IMR-90 (cell line): Measurements from ENCODE around the gene ZBTB44. TPM values are rescaled to one million over a fixed set of nuclear protein-coding genes. Genes with fewer than 3 reads are reported as not detected.

Experiments used
- ATAC-seq: fragments of 200-7000 bp; cut with Tn5 transposase; 2 replicates; pipeline ENCODE4 v1.9.1; 2020; ENCODE audit warnings: low read depth, mild to moderate bottlenecking, moderate library complexity
- BruUV-seq: library from RNA; stranded (reverse); fragments of 400-500 nt; replicated peaks from 2 replicates; lab custom pipeline; 2021; lab: Mats Ljungman, UMichigan
- CTCF ChIA-PET: fragments of 300-600 bp; formaldehyde crosslinking; extraction: SDS; loops from one replicate; lab custom pipeline; 2021; ENCODE audit warnings: antibody characterized with exemption; lab: Yijun Ruan, JAX
- POLR2A ChIA-PET: fragments of 300-600 bp; sonication (Branson Sonifier 250); formaldehyde crosslinking; loops from one replicate; lab custom pipeline; 2022; ENCODE audit warnings: antibody characterized with exemption; ENCODE audit not compliant: unreplicated experiment; lab: Charles Lee
- DNase-seq: peaks from one replicate; pipeline ENCODE4 v3.0.0; 2013
- H2AFZ ChIP-seq: replicated peaks from 2 replicates; pipeline ENCODE3; 2013; ENCODE audit warnings: low read length, mild to moderate bottlenecking; ENCODE audit not compliant: poor library complexity
- H2AK5ac ChIP-seq: 2 replicates; pipeline ENCODE4 v1.6.1; 2013; ENCODE audit warnings: low read depth, low read length, inconsistent platforms
- H2AK9ac ChIP-seq: replicated peaks from 2 replicates; pipeline ENCODE3; 2013; ENCODE audit warnings: mild to moderate bottlenecking, low read depth, low read length, moderate library complexity; ENCODE audit not compliant: poor library complexity
- H2BK120ac ChIP-seq: 2 replicates; pipeline ENCODE4 v1.6.1; 2013; ENCODE audit warnings: low read depth, low read length, inconsistent platforms
- H2BK15ac ChIP-seq: 3 replicates; pipeline ENCODE4 v1.6.1; 2013; ENCODE audit warnings: low read depth, low read length, inconsistent platforms
- H2BK20ac ChIP-seq: 2 replicates; pipeline ENCODE4 v1.6.1; 2013; ENCODE audit warnings: low read depth, mild to moderate bottlenecking, inconsistent platforms, low read length, moderate library complexity
- H2BK5ac ChIP-seq: 2 replicates; pipeline ENCODE4 v1.6.1; 2013; ENCODE audit warnings: mild to moderate bottlenecking, low read depth, low read length, inconsistent platforms; ENCODE audit not compliant: poor library complexity, severe bottlenecking
- H3K14ac ChIP-seq: replicated peaks from 2 replicates; pipeline ENCODE4 v1.6.1; 2013; ENCODE audit warnings: low read depth, low read length, inconsistent platforms
- H3K18ac ChIP-seq: 2 replicates; pipeline ENCODE4 v1.6.1; 2013; ENCODE audit warnings: low read depth, low read length, control low read depth
- H3K23ac ChIP-seq: 2 replicates; pipeline ENCODE4 v1.6.1; 2013; ENCODE audit warnings: low read depth, low read length, inconsistent platforms
- H3K27ac ChIP-seq: 2 replicates; pipeline ENCODE4 v1.5.1; 2013; ENCODE audit warnings: mild to moderate bottlenecking, control low read depth, low read length; ENCODE audit not compliant: insufficient read depth
- H3K27me3 ChIP-seq: 2 replicates; pipeline ENCODE4 v1.6.1; 2013; ENCODE audit warnings: low read length; ENCODE audit not compliant: control insufficient read depth, insufficient read depth
- H3K36me3 ChIP-seq: 2 replicates; pipeline ENCODE4 v1.6.1; 2013; ENCODE audit warnings: low read length, mixed read lengths; ENCODE audit not compliant: control insufficient read depth, insufficient read depth
- H3K4ac ChIP-seq: 2 replicates; pipeline ENCODE4 v1.6.1; 2013; ENCODE audit warnings: low read depth, low read length, inconsistent platforms
- H3K4me1 ChIP-seq: 2 replicates; pipeline ENCODE4 v1.6.1; 2013; ENCODE audit warnings: low read length, mixed read lengths; ENCODE audit not compliant: control insufficient read depth, insufficient read depth
- H3K4me2 ChIP-seq: 2 replicates; pipeline ENCODE4 v1.6.1; 2013; ENCODE audit warnings: low read depth, mild to moderate bottlenecking, control low read depth, low read length, moderate library complexity
- H3K4me3 ChIP-seq: 2 replicates; pipeline ENCODE4 v1.5.1; 2013; ENCODE audit warnings: low read depth, mild to moderate bottlenecking, control low read depth, low read length, moderate library complexity; ENCODE audit not compliant: insufficient read depth
- H3K56ac ChIP-seq: 2 replicates; pipeline ENCODE4 v1.6.1; 2013; ENCODE audit warnings: low read length, inconsistent platforms; ENCODE audit not compliant: insufficient read depth; ENCODE audit errors: extremely low read depth
- H3K79me1 ChIP-seq, 2 experiments: 2 replicates each; pipeline ENCODE4 v1.6.1; 2013; ENCODE audit warnings: low read length in 2 of 2, inconsistent platforms in 1 of 2, low read depth in 1 of 2
- H3K9ac ChIP-seq: 2 replicates; pipeline ENCODE4 v1.6.1; 2013; ENCODE audit warnings: low read depth, low read length, control low read depth
- H3K9me1 ChIP-seq: 2 replicates; pipeline ENCODE4 v1.6.1; 2013; ENCODE audit warnings: low read length, inconsistent platforms; ENCODE audit not compliant: insufficient read depth
- H3K9me3 ChIP-seq: 2 replicates; pipeline ENCODE4 v1.6.1; 2013; ENCODE audit warnings: low read length; ENCODE audit not compliant: control insufficient read depth, insufficient read depth
- H4K20me1 ChIP-seq: 2 replicates; pipeline ENCODE4 v1.6.1; 2013; ENCODE audit warnings: low read length, inconsistent platforms; ENCODE audit not compliant: insufficient read depth
- H4K5ac ChIP-seq: 2 replicates; pipeline ENCODE4 v1.6.1; 2013; ENCODE audit warnings: mild to moderate bottlenecking, low read depth, low read length, control low read depth
- H4K8ac ChIP-seq, 2 experiments: 2 replicates each; pipeline ENCODE4 v1.6.1; 2013; ENCODE audit warnings: low read depth in 2 of 2, low read length in 2 of 2, control low read depth in 1 of 2, inconsistent platforms in 1 of 2
- H4K91ac ChIP-seq: 2 replicates; pipeline ENCODE4 v1.6.1; 2013; ENCODE audit warnings: low read depth, low read length, inconsistent platforms; ENCODE audit not compliant: insufficient read depth
- MAFK ChIP-seq: IDR thresholded peaks from 2 replicates; pipeline ENCODE4 v1.6.1; 2012; ENCODE audit warnings: low read depth, low read length, improper control_type of control experiment
- NFE2L2 ChIP-seq: fragments of 150-350 bp; IDR thresholded peaks from 2 replicates; pipeline ENCODE4 v1.6.1; 2016; ENCODE audit warnings: low read depth, mild to moderate bottlenecking, low read length
- RAD21 ChIP-seq: IDR thresholded peaks from 2 replicates; pipeline ENCODE4 v1.6.1; 2012; ENCODE audit warnings: low read length, improper control_type of control experiment
- SMC3 ChIP-seq: fragments of 150-350 bp; IDR thresholded peaks from 2 replicates; pipeline ENCODE4 v1.6.1; 2016; ENCODE audit warnings: low read depth, mild to moderate bottlenecking, antibody characterized with exemption, low read length, moderate library complexity
- WGBS, 2 experiments: methylation state at CpG; one replicate each; pipeline versions ENCODE4 v1.1.5 to v1.1.7; 2013; ENCODE audit warnings: missing lambda C conversion rate in 2 of 2; ENCODE audit not compliant: insufficient read length in 1 of 2; ENCODE audit errors: extremely low coverage in 2 of 2; 5-methylcytosine and 5-hydroxymethylcytosine counted together
- dilution Hi-C: fragments of 300-500 bp; cut with HindIII; formaldehyde crosslinking; loops from one replicate; pipeline ENCODE4 v1.14.3; 2018; ENCODE audit warnings: low sequenced_read_pairs; ENCODE audit not compliant: unreplicated experiment
- in situ Hi-C: fragments of 300-500 bp; cut with MboI; formaldehyde crosslinking; loops from 3 replicates; pipeline ENCODE4 v1.14.3; 2019; ENCODE audit warnings: low sequenced_read_pairs, inconsistent platforms, mixed read lengths
- intact Hi-C: fragments of 100-400 bp; cut with micrococcal nuclease; formaldehyde crosslinking; loops from 2 replicates; pipeline ENCODE4 v1.10.0; 2022
- polyA plus RNA-seq, 3 experiments: library from polyadenylated mRNA; depleted of rRNA; stranded (reverse); fragments of >200 nt; gene quantifications; 2 replicates each; pipeline ENCODE4 v1.2.3, GENCODE V29; 2012; ENCODE audit warnings: low replicate concordance in 1 of 3
- total RNA-seq: library from RNA; depleted of rRNA; stranded (reverse); fragments of >200 nt; gene quantifications from 2 replicates; pipeline ENCODE4 v1.2.3, GENCODE V29; 2012
- TF ChIP-seq, protein P1 (sequence below): fragments of 150-350 bp; IDR thresholded peaks from 2 replicates; pipeline ENCODE4 v1.6.1; 2016; ENCODE audit warnings: low read depth, mild to moderate bottlenecking, low read length, moderate library complexity, borderline replicate concordance
- TF ChIP-seq, protein P2 (sequence below): conservative IDR thresholded peaks from 2 replicates; pipeline ENCODE4 v1.5.1; 2012; ENCODE audit warnings: mild to moderate bottlenecking, low read depth, low read length, improper control_type of control experiment

The ZBTB44 gene
- total and polyA plus RNA-seq, 2 of the 4 experiments (the other 2 are of a cell fraction): 6.9 to 23.3 TPM

DNA sequence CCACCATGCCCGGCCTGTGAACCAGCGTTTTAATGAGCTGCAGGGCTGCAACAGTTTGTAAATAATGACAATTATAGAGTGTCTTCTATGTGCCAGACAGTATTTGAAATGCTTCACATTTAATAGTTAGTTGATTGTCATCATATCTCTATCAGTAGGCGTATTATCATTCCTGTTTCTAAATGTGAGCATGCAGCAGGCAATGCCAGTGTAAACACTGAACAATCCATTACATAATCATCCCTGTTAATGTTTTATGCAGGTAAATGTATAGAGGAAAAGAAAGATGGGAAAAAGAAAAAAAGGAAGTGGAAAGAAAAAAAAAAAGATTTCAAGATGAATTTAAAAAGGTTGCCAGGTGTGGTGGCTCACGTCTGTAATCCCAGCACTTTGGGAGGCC, 52.3 kb downstream of the ZBTB44 start:
- ATAC-seq (no peak), DNase-seq (no peak)
- WGBS, 2 experiments: no CpG with 5 or more reads among the region's 4 CpGs
- Histone ChIP-seq H3K27ac (no peak overlapping the region), H3K18ac (no peak overlapping the region), H2AK9ac (no peak overlapping the region), H3K4me3 (no peak overlapping the region), H3K9me3 (no peaks in the 10 kb centered on the region), H3K14ac (no peak overlapping the region), H3K79me1 (peaks cover 0 to 6% of the 10 kb centered on the region in 2 experiments; a peak in 1 of 4 replicates), H3K27me3 (no peaks in the 10 kb centered on the region), H4K20me1 (no peaks in the 10 kb centered on the region), H4K91ac (no peak overlapping the region), H2AK5ac (no peak overlapping the region), H2BK20ac (no peak overlapping the region), H2BK120ac (no peak overlapping the region), H3K9me1 (no peaks in the 10 kb centered on the region), H4K8ac (no peak overlapping the region), H3K4me2 (no peak overlapping the region), H3K9ac (no peak overlapping the region), H3K23ac (no peak overlapping the region), H3K36me3 (peaks cover 9% of the 10 kb centered on the region), H3K4ac (no peak overlapping the region), H2BK5ac (no peak overlapping the region), H3K4me1 (no peaks in the 10 kb centered on the region), H2AFZ (no peak overlapping the region), H2BK15ac (no peak overlapping the region), H4K5ac (no peak overlapping the region), H3K56ac (no peak overlapping the region)
- in situ Hi-C loops: no loop called here
- intact Hi-C loops: no loop called here
- ChIA-PET POLR2A (no interaction called here), CTCF (interaction anchor here (0.6 kb wide), 1 partner anchor 20 kb away, joined by 4 read pairs; no protein-coding TSS in a partner anchor)
- dilution Hi-C loops: no loop called here
- BruUV-seq: no TSS peak
- TF ChIP-seq RAD21 (no peak), NFE2L2 (no peak), MAFK (no peak), SMC3 (no peak)
- TF ChIP-seq, protein P1, sequence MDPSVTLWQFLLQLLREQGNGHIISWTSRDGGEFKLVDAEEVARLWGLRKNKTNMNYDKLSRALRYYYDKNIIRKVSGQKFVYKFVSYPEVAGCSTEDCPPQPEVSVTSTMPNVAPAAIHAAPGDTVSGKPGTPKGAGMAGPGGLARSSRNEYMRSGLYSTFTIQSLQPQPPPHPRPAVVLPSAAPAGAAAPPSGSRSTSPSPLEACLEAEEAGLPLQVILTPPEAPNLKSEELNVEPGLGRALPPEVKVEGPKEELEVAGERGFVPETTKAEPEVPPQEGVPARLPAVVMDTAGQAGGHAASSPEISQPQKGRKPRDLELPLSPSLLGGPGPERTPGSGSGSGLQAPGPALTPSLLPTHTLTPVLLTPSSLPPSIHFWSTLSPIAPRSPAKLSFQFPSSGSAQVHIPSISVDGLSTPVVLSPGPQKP: no peak
- TF ChIP-seq, protein P2, sequence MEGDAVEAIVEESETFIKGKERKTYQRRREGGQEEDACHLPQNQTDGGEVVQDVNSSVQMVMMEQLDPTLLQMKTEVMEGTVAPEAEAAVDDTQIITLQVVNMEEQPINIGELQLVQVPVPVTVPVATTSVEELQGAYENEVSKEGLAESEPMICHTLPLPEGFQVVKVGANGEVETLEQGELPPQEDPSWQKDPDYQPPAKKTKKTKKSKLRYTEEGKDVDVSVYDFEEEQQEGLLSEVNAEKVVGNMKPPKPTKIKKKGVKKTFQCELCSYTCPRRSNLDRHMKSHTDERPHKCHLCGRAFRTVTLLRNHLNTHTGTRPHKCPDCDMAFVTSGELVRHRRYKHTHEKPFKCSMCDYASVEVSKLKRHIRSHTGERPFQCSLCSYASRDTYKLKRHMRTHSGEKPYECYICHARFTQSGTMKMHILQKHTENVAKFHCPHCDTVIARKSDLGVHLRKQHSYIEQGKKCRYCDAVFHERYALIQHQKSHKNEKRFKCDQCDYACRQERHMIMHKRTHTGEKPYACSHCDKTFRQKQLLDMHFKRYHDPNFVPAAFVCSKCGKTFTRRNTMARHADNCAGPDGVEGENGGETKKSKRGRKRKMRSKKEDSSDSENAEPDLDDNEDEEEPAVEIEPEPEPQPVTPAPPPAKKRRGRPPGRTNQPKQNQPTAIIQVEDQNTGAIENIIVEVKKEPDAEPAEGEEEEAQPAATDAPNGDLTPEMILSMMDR: no peak
